Measurements from ENCODE around the gene OR52N2. TPM values are rescaled to one million over a fixed set of nuclear protein-coding genes. Genes with fewer than 3 reads are reported as not detected.
A peak's percentile ranks its signal among the peaks of the same experiment; 100 is the strongest.

The OR52N2 gene
- total RNA-seq, 1 experiment from 2014 or later: not detected

- H2AFZ ChIP-seq: no peak overlapping the region
- no peak overlapping the region for H3K27ac ChIP-seq
- H3K79me2 ChIP-seq (ENCODE audit: low read depth): no peaks in the 10 kb centered on the region
- no peak for TF ChIP-seq EZH2 (IDR thresholded peaks at IDR 0.05; ENCODE audit: low read depth)
- TF ChIP-seq CTCF (conservative IDR thresholded peaks at IDR 0.05): no peak
- H3K9me3 ChIP-seq (ENCODE audit: insufficient read depth, low read depth): no peaks in the 10 kb centered on the region
- H3K4me2 ChIP-seq: no peak overlapping the region
- H3K36me3 ChIP-seq (ENCODE audit: low read depth): no peaks in the 10 kb centered on the region
- H3K9me2 ChIP-seq (ENCODE audit: insufficient read depth): no peaks in the 10 kb centered on the region
- CTCF ChIA-PET: no interaction called here
- H3F3A ChIP-seq (ENCODE audit: insufficient read depth, low read depth): no peaks in the 10 kb centered on the region
- no peaks in the 10 kb centered on the region for H3K27me3 ChIP-seq (ENCODE audit: insufficient read depth, low read depth)
- H4K20me1 ChIP-seq (ENCODE audit: insufficient read depth): no peaks in the 10 kb centered on the region
- no TSS peak for BruUV-seq (replicated peaks)
- intact Hi-C loops (cut with micrococcal nuclease; ENCODE audit: unreplicated experiment): loop anchor here (5.0 kb wide), 1 partner anchor 1170 kb away; the partner anchor contains the start of gene OR51D1
- POLR2A ChIA-PET (ENCODE audit: unreplicated experiment): no interaction called here
- no peak for DNase-seq
- H3K4me1 ChIP-seq (replicated peaks; ENCODE audit: insufficient read depth): no peaks in the 10 kb centered on the region
- no peak overlapping the region for H3K4me3 ChIP-seq
These were observed 1.1 kb upstream of the OR52N2 start for GRCh38 chr11:5807580-5807979.

GRCh38 chr11:5809122-5809519, 397 bp downstream of the OR52N2 start:
- POLR2A ChIA-PET (ENCODE audit: unreplicated experiment): no interaction called here
- intact Hi-C loops (cut with micrococcal nuclease; ENCODE audit: unreplicated experiment): loop anchor here (2.0 to 5.0 kb wide), 2 partner anchors 604 to 1172 kb away; partner anchors contain the start of gene OR51D1
- H3K4me1 ChIP-seq (replicated peaks; ENCODE audit: insufficient read depth): no peaks in the 10 kb centered on the region

GRCh38 chr11:5809905-5810795, 1.4 kb downstream of the OR52N2 start:
- H3K27ac ChIP-seq: no peak overlapping the region
- ChIA-PET CTCF (interaction anchor here (0.8 kb wide), 1 partner anchor 10 kb away, joined by 3 read pairs; no protein-coding TSS in a partner anchor), POLR2A (ENCODE audit: unreplicated experiment) (interaction anchor here (0.6 to 0.8 kb wide), 2 partner anchors 399 to 723 kb away, joined by 6 to 10 read pairs; no protein-coding TSS in a partner anchor)
- H3K9me2 ChIP-seq (ENCODE audit: insufficient read depth): no peaks in the 10 kb centered on the region
- no peaks in the 10 kb centered on the region for H3F3A ChIP-seq (ENCODE audit: insufficient read depth, low read depth)
- no TSS peak for BruUV-seq (replicated peaks)
- DNase-seq: no peak
- H3K36me3 ChIP-seq (ENCODE audit: low read depth): no peaks in the 10 kb centered on the region
- no peaks in the 10 kb centered on the region for H3K27me3 ChIP-seq (ENCODE audit: insufficient read depth, low read depth)
- no peaks in the 10 kb centered on the region for H3K4me1 ChIP-seq (replicated peaks; ENCODE audit: insufficient read depth)
- H3K4me3 ChIP-seq: no peak overlapping the region
- H2AFZ ChIP-seq: no peak overlapping the region
- H4K20me1 ChIP-seq (ENCODE audit: insufficient read depth): no peaks in the 10 kb centered on the region
- no peak for TF ChIP-seq CTCF (conservative IDR thresholded peaks at IDR 0.05)
- no peak for TF ChIP-seq EZH2 (IDR thresholded peaks at IDR 0.05; ENCODE audit: low read depth)
- H3K79me2 ChIP-seq (ENCODE audit: low read depth): no peaks in the 10 kb centered on the region
- intact Hi-C loops (cut with micrococcal nuclease; ENCODE audit: unreplicated experiment): loop anchor here (2.0 to 5.0 kb wide), 2 partner anchors 605 to 1173 kb away; partner anchors contain the start of gene OR51D1
- no peaks in the 10 kb centered on the region for H3K9me3 ChIP-seq (ENCODE audit: insufficient read depth, low read depth)
- no peak overlapping the region for H3K4me2 ChIP-seq

More at GRCh38 chr11:5809122-5809519, 397 bp downstream of the OR52N2 start:
- no peak for DNase-seq
- H4K20me1 ChIP-seq (ENCODE audit: insufficient read depth): no peaks in the 10 kb centered on the region
- no peaks in the 10 kb centered on the region for H3K36me3 ChIP-seq (ENCODE audit: low read depth)
- BruUV-seq (replicated peaks): no TSS peak
- no peaks in the 10 kb centered on the region for H3F3A ChIP-seq (ENCODE audit: insufficient read depth, low read depth)
- no peaks in the 10 kb centered on the region for H3K27me3 ChIP-seq (ENCODE audit: insufficient read depth, low read depth)
- H3K27ac ChIP-seq: no peak overlapping the region
- CTCF ChIA-PET: no interaction called here
- H3K9me2 ChIP-seq (ENCODE audit: insufficient read depth): no peaks in the 10 kb centered on the region
- H3K9me3 ChIP-seq (ENCODE audit: insufficient read depth, low read depth): no peaks in the 10 kb centered on the region
- TF ChIP-seq CTCF (conservative IDR thresholded peaks at IDR 0.05) (no peak), EZH2 (IDR thresholded peaks at IDR 0.05; ENCODE audit: low read depth) (no peak)
- peak overlapping the region; percentile 55; the same call in 1 of the 2 replicates for H2AFZ ChIP-seq
- peak overlapping the region; percentile 66 for H3K4me2 ChIP-seq
- H3K79me2 ChIP-seq (ENCODE audit: low read depth): no peaks in the 10 kb centered on the region
- peak overlapping the region; percentile 35; the same call in 1 of the 2 replicates for H3K4me3 ChIP-seq

All from PC-9 (cell line).